ENCODE measurements around the gene RHOF. TPM values are rescaled to one million over a fixed set of nuclear protein-coding genes. Genes with fewer than 3 reads are reported as not detected.

Gene RHOF
- total RNA-seq, 1 experiment from 2014 or later = 29.1 TPM

- H2BK120ac ChIP-seq (ENCODE audit: low read depth, low read length, poor library complexity, severe bottlenecking) = no peak overlapping the region
- Mint-ChIP-seq H3K4me3 (no peak overlapping the region), H3K9me3 (no peaks in the 10 kb centered on the region; a peak in 1 of 5 replicates), H3K27ac (peak overlapping the region in 2 of 3 experiments; percentile 44 to 90; a peak in 3 of 7 replicates), H3K4me1 (peaks cover 0 to 8% of the 10 kb centered on the region in 2 experiments; a peak in 1 of 4 replicates), H3K36me3 (ENCODE audit: insufficient read depth in 1 of 3, low read depth in 3 of 3) (peaks cover 22 to 54% (median 52%) of the 10 kb centered on the region in 3 experiments; a peak in 6 of 7 replicates), H3K27me3 (ENCODE audit: low read depth) (peaks cover 2% of the 10 kb centered on the region; the same call in 1 of the 2 replicates)
- H4K91ac ChIP-seq (ENCODE audit: insufficient read length, low read depth, low read length) = no peak overlapping the region
- H2BK20ac ChIP-seq (ENCODE audit: low read depth, low read length, poor library complexity, severe bottlenecking) = no peak overlapping the region
- H2AK5ac ChIP-seq (ENCODE audit: insufficient read length, low read length) = no peak overlapping the region
- no peaks in the 10 kb centered on the region for H4K20me1 ChIP-seq (ENCODE audit: control insufficient read depth, insufficient read depth, insufficient read length)
- H3K4me2 ChIP-seq (ENCODE audit: insufficient read depth, insufficient read length, low read length) = no peak overlapping the region
- H3K4me1 ChIP-seq (ENCODE audit: insufficient read depth, low read length) = no peaks in the 10 kb centered on the region
- no peaks in the 10 kb centered on the region for H3K9me3 ChIP-seq (ENCODE audit: control insufficient read depth, low read depth, low read length)
- no peak overlapping the region for H4K5ac ChIP-seq (ENCODE audit: insufficient read length, low read depth, low read length)
- H3K27ac ChIP-seq (ENCODE audit: insufficient read length, low read depth, low read length) = no peak overlapping the region
- no peak overlapping the region for H3K4ac ChIP-seq (ENCODE audit: low read depth, low read length)
- H3K14ac ChIP-seq (ENCODE audit: insufficient read depth, low read length) = no peak overlapping the region
- H3K18ac ChIP-seq (ENCODE audit: insufficient read length, low read depth, low read length) = no peak overlapping the region
- no peaks in the 10 kb centered on the region for H3K79me2 ChIP-seq (ENCODE audit: insufficient read depth, low read length)
- H3T11ph ChIP-seq (ENCODE audit: low read length) = no peak overlapping the region
- no peak overlapping the region for H2BK15ac ChIP-seq (ENCODE audit: low read depth, low read length)
- no peak overlapping the region for H4K8ac ChIP-seq (replicated peaks; ENCODE audit: insufficient read length, low read depth, low read length)
- H3K27me3 ChIP-seq (ENCODE audit: insufficient read depth, low read length) = no peaks in the 10 kb centered on the region
- no peak overlapping the region for H3K56ac ChIP-seq (ENCODE audit: insufficient read length, low read depth, low read length)
- no peak overlapping the region for H3K23ac ChIP-seq (ENCODE audit: insufficient read length, low read depth, low read length)
- peak; percentile 21 for DNase-seq
- no peak for TF ChIP-seq CTCF (conservative IDR thresholded peaks at IDR 0.05)
- WGBS (ENCODE audit: extremely low coverage, insufficient read length, low lambda C conversion rate) = no CpG with 5 or more reads among the region's 19 CpGs
- no peaks in the 10 kb centered on the region for H3K79me1 ChIP-seq (ENCODE audit: insufficient read depth, low read depth, low read length, poor library complexity, severe bottlenecking)
- no peak overlapping the region for H3K9ac ChIP-seq (ENCODE audit: extremely low read depth, insufficient read length, low read length)
- H3K23me2 ChIP-seq (ENCODE audit: insufficient read length, low read depth, low read length, poor library complexity, severe bottlenecking) = no peaks in the 10 kb centered on the region
- no peak overlapping the region for H2BK5ac ChIP-seq (ENCODE audit: insufficient read length, low read length)
- H2BK12ac ChIP-seq (ENCODE audit: insufficient read length, low read depth, low read length) = no peak overlapping the region
- no peak overlapping the region for H2AFZ ChIP-seq (ENCODE audit: low read length)
Observed at GRCh38 chr12:121831571-121832245, 38.2 kb upstream of the RHOF start.
